SK-N-SH (cell line): Measurements from ENCODE around the gene TMOD4.

Experiments
- CHD2 ChIP-seq: fragments of 150-350 bp; IDR thresholded peaks from 2 replicates; pipeline ENCODE4 v1.6.1; 2018; ENCODE audit warnings: low read length; ENCODE audit not compliant: partially characterized antibody
- EP300 ChIP-seq, 2 experiments: IDR thresholded peaks; 2 replicates each; pipeline versions ENCODE4 v1.4.0 to v1.6.1; 2012; ENCODE audit warnings: borderline replicate concordance in 1 of 2, low read depth in 1 of 2, low read length in 1 of 2
- MAX ChIP-seq: IDR thresholded peaks from 2 replicates; pipeline ENCODE4 v1.4.0; 2012; ENCODE audit warnings: low read depth
- MEF2A ChIP-seq: IDR thresholded peaks from 2 replicates; pipeline ENCODE4 v1.4.0; 2012; ENCODE audit warnings: low read depth, borderline replicate concordance
- POLR2AphosphoS5 ChIP-seq: IDR thresholded peaks from 2 replicates; pipeline ENCODE4 v1.6.1; 2012; ENCODE audit warnings: low read depth, low read length
- SIN3A ChIP-seq: IDR thresholded peaks from 2 replicates; pipeline ENCODE4 v1.6.1; 2012; ENCODE audit warnings: low read depth, mild to moderate bottlenecking, low read length, moderate library complexity, borderline replicate concordance
- TAF1 ChIP-seq: IDR thresholded peaks from 2 replicates; pipeline ENCODE4 v1.6.1; 2012; ENCODE audit warnings: low read depth, mild to moderate bottlenecking, low read length, moderate library complexity, borderline replicate concordance
- TEAD4 ChIP-seq: IDR thresholded peaks from 2 replicates; pipeline ENCODE4 v1.4.0; 2012; ENCODE audit warnings: mild to moderate bottlenecking, borderline replicate concordance; ENCODE audit not compliant: insufficient read depth
- USF2 ChIP-seq: fragments of 150-350 bp; IDR thresholded peaks from 2 replicates; pipeline ENCODE4 v1.6.1; 2017; ENCODE audit warnings: antibody characterized with exemption, low read length, low read depth, borderline replicate concordance
- YY1 ChIP-seq: IDR thresholded peaks from 2 replicates; pipeline ENCODE4 v1.4.0; 2012; ENCODE audit warnings: low read depth, mild to moderate bottlenecking
- TF ChIP-seq, protein P1 (sequence below): fragments of 200-600 bp; sonication (generic); IDR thresholded peaks from 2 replicates; pipeline ENCODE4 v1.6.1; 2017; ENCODE audit warnings: antibody characterized with exemption, mild to moderate bottlenecking, moderate library complexity

DNA sequence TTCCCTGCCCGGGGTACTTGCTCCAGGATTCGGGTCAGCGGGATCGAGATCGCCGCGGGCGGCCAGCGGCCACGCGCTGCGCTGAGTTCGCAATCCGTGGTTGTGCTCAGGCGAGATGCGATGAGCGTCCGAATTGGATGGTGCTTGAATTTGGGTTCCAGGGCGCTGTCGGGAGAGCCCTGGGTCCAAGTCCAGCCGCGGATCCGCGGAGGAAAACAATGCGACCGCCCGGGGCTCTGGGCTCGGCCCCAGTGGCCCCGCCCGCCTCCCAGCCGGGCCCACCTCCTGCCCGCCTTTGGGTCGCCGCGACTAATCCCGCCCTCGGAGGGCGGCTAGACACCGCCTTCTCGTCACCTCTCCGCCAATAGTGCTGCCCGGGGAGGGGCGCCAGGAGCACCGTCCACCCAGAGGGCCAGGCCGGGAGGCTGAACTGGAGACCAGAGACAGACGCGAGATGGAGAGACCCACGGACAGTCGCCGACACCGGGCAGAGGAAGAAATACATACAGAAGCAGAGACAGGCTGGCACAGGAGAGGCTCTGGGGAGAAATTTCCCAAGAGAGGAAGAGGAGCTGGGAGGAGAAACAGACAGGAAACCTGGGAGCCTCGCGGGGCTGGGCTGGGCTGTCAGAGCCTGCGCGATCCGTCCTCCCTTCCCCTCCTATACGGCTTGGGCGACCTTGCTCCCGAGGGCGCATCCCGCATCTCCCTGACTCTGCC lies 29.2 kb downstream of the TMOD4 start, which contains the start of gene SEMA6C:
- TF ChIP-seq, protein P1, sequence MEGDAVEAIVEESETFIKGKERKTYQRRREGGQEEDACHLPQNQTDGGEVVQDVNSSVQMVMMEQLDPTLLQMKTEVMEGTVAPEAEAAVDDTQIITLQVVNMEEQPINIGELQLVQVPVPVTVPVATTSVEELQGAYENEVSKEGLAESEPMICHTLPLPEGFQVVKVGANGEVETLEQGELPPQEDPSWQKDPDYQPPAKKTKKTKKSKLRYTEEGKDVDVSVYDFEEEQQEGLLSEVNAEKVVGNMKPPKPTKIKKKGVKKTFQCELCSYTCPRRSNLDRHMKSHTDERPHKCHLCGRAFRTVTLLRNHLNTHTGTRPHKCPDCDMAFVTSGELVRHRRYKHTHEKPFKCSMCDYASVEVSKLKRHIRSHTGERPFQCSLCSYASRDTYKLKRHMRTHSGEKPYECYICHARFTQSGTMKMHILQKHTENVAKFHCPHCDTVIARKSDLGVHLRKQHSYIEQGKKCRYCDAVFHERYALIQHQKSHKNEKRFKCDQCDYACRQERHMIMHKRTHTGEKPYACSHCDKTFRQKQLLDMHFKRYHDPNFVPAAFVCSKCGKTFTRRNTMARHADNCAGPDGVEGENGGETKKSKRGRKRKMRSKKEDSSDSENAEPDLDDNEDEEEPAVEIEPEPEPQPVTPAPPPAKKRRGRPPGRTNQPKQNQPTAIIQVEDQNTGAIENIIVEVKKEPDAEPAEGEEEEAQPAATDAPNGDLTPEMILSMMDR: no peak
- TF ChIP-seq YY1 (no peak), USF2 (no peak), SIN3A (no peak; the same call in 1 of the 2 replicates), EP300 (IDR thresholded peaks at IDR 0.05; ENCODE audit: borderline replicate concordance in 1 of 2, low read depth in 1 of 2, low read length in 1 of 2) (no peak), MAX (no peak; the same call in 1 of the 2 replicates), POLR2AphosphoS5 (peak; percentile 77), MEF2A (no peak), TAF1 (peak; percentile 85), CHD2 (peak; percentile 23), TEAD4 (no peak)
